GM19035 (cell line): ENCODE results near the gene TTLL4.
"Not testable (repeated sequence)": the region's sequence is repeated elsewhere in the genome, so short reads cannot be mapped to it uniquely, and the experiment has no call there.

Experiments used
- ATAC-seq: cut with Tn5 transposase; IDR thresholded peaks from one replicate; pipeline ENCODE4 v1.9.1; 2021; ENCODE audit not compliant: unreplicated experiment

Gene TTLL4, protein sequence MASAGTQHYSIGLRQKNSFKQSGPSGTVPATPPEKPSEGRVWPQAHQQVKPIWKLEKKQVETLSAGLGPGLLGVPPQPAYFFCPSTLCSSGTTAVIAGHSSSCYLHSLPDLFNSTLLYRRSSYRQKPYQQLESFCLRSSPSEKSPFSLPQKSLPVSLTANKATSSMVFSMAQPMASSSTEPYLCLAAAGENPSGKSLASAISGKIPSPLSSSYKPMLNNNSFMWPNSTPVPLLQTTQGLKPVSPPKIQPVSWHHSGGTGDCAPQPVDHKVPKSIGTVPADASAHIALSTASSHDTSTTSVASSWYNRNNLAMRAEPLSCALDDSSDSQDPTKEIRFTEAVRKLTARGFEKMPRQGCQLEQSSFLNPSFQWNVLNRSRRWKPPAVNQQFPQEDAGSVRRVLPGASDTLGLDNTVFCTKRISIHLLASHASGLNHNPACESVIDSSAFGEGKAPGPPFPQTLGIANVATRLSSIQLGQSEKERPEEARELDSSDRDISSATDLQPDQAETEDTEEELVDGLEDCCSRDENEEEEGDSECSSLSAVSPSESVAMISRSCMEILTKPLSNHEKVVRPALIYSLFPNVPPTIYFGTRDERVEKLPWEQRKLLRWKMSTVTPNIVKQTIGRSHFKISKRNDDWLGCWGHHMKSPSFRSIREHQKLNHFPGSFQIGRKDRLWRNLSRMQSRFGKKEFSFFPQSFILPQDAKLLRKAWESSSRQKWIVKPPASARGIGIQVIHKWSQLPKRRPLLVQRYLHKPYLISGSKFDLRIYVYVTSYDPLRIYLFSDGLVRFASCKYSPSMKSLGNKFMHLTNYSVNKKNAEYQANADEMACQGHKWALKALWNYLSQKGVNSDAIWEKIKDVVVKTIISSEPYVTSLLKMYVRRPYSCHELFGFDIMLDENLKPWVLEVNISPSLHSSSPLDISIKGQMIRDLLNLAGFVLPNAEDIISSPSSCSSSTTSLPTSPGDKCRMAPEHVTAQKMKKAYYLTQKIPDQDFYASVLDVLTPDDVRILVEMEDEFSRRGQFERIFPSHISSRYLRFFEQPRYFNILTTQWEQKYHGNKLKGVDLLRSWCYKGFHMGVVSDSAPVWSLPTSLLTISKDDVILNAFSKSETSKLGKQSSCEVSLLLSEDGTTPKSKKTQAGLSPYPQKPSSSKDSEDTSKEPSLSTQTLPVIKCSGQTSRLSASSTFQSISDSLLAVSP

DNA sequence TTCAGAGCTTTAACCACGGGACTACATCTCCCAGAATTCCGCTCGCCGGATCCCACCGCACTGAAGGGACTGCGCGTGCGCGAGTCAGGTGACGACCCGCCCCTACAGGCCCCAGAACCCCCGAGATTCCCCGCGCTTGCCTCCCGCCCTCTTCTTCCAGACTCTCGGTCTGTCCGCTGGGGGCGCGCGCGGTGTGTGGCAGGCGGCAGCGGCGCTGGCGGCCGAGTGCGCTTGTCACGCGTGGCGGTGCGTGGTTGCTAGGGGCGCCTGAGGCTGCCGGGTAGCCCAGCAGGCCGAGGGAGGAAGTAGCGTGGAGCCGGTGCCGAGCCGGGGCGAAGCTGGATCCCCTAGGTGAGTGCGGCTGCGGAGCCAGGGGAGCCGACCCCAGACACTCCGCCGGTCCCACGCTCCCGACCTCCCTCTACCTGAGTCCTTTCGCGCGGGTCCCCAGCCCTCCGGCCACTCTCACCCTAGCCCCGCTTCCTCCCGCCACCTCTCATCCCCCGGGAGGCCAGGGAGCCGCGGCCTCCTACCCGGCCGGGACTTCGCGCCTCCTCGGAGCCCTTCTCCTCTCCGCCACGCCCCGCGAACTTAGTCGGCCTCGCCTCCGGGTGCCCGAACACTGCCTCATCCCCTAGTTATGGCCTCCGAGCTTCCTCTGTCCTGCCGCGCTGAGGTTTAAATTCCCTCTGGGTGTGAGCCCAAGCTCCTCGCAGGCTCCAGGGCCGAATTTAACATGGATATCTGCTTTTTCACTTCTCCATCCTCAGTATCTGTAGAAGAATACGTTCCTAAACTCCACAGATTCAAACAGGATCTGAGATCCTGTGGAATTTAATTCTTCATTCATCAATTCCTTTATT is at the start of gene TTLL4:
Gene TTLL4 (plus strand): TSS at position 149 of the 863 bp plus-strand sequence. CDS start 26,842 bp downstream, outside the sequence.
- ATAC-seq = peak; percentile 89

- ATAC-seq = no peak
Measured at GRCh38 chr2:218662377-218662776, 48.3 kb upstream of the TTLL4 start.

DNA sequence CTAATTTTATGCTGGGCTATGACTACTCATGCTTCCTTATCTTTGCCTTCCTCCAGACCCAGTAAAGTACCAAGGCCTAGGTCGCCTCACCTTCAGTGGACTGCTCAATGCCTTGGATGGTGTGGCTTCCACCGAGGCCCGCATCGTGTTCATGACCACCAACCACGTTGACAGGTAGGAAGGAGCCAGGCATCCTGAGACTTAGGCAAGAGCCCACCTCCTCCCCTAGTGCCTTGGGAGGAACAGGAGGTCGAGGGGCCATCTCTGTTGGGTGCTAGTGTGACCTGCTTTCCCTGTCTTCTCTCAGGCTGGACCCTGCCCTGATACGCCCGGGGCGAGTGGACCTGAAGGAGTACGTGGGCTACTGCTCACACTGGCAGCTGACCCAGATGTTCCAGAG is 47.8 kb upstream of the TTLL4 start:
- no peak for ATAC-seq

DNA sequence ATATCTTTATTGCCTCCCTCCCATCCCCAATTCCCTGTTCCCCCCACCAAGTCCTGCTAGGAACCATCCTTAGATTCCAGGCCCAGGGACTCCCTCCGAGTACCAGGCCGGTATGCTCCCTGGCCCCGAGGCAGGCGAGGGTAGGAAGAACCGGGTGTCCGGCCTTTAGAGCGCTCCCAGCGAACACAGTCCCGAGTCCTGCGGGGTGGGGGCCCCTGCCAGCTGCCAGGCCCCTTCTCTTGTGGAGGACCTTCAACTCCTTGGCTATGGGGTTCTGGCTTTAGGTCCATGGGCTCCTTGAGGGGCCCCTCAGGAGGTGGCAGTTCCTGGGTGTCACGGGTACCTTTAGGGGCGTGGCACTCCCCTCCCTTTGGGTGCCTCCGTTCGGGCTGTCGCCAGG is 46.7 kb upstream of the TTLL4 start:
- no peak for ATAC-seq

GRCh38 chr2:218664653-218665052 is 46.0 kb upstream of the TTLL4 start:
- no peak for ATAC-seq

DNA sequence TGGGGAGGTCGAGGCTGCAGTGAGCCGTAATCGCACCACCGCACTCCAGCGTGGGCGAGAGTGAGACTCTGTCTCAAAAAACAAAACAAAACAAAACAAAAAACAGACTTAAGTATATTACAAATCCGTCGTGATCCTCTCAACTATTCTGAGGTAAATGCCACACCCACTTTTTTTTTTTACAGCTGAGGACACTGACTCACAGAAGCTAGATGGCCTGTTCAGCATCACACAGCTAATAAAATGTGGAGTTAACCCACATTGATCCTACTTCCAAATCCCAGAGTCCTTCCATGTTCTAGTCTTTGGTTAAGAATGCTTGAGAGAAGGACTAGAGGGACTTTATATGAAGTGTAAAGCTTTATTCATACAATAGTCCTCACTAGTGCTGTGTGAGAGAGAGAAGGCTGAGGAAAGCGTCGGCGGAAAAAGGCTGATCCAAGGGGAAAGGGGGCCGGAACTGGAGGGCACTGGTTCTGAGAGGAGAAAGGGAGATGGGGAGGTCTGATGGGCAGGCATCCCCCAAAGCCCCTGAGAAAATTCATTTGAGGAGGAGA is 39.5 kb upstream of the TTLL4 start:
- ATAC-seq = peak; percentile 7

DNA sequence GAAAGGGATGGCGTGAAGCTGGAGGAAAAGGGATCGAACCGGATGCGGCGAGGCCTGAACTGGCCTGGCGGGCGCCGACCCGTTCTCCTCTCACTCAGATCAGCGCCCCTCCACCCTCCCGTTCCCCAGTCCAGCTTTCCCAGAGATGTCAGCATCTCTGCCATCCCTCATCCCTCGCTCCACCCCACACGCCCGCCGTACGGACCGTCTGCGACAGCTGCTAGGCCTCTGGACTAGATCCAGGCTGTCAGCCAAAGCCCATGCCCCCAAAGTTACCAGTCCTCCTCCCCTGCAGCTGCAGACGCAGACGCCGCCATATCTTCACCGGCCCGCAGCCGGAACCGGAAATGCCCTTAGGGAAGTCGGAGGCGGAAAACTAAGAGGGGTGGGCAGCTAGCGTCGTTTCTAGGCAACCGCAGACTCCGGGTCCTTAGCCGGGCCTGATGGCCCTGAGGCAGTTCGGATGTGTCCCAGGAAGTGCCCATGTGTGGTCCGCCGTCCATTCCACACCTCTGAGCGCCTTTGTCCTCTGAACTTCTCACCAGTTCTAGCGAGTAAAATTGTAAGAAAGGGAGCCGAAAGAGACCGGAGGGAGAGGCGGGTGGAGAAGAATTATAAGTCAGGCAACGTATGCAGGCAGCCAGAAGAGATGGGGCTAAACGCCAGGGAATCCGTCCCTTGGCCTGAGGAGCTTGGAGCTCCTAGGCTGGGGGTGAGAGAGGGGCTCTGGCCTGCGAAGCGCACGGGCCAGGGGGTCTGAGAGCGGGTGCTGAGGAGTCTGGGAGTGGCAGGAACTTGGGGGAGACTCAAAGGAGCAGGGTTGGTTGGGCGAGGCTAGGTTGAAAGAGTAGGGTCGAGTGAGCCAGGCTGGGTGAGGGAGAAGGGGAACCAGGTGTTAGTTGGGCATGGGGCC is 38.7 kb upstream of the TTLL4 start, which contains the start of the genes RNF25 and STK36:
Gene RNF25 (minus strand): TSS at position 349 of the 913 bp plus-strand sequence. CDS start 32 bp downstream, at position 317.
Gene STK36 (plus strand): TSS at position 433 of the 913 bp plus-strand sequence. CDS start 744 bp downstream, outside the sequence.
- ATAC-seq = peak; percentile 94

DNA sequence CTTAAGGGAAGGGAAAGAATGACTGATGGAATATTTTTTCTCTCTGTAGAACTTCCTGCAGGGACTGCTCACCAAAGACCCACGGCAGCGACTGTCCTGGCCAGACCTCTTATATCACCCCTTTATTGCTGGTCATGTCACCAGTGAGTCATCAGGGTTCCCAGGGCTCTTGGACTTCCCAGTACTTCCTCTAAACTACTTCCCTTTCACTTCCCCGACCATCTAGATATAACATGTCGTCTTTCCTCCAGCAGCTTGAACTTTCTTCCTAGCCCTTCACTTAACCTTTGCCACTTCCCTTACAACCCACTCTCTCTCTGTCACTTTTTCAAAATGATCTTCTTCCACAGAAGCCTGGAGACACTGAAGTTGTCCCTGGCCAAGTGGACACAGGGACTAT is 31.5 kb upstream of the TTLL4 start:
- no peak for ATAC-seq

- no peak for ATAC-seq
Measured at GRCh38 chr2:218680061-218680460, 30.6 kb upstream of the TTLL4 start.

- not testable (repeated sequence) for ATAC-seq
Measured at GRCh38 chr2:218687400-218688060, 23.1 kb upstream of the TTLL4 start.

- no peak for ATAC-seq
Measured at GRCh38 chr2:218691234-218691633, 19.4 kb upstream of the TTLL4 start.

DNA sequence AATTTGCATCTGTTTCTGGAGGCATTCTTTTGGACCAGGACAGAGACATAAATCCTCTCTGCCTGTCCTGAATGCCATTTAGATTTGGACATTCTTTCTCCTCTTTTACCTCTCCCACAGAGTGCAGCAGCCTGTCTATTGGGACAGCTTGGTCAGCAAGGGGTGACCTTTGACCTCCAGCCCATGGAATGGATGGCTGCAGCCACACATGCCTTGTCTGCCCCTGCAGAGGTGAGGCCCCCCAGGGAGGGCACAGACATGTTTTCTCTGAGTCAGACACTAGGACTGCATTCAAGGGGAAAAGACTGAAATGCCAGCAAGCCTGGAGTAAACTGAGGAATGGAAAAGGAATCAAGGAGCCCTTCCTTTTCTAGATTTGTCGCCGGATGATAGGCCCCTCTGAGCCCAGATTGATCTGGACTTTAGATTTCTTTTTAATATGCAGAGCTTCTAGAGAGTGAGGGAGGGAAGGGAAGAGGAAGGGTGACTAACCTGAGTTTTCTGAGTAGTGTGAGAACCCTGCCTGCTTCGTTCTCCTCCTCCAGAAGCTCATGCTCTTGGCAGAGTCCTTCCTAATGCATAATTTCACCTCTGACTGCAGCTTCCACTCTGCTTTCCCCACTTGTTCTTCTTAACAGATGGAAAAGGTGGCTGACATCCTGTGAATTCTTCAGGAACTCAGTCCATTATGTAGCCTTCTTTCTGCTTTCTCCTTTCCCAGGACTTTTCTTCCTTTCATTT is 16.1 kb upstream of the TTLL4 start:
- no peak for ATAC-seq

DNA sequence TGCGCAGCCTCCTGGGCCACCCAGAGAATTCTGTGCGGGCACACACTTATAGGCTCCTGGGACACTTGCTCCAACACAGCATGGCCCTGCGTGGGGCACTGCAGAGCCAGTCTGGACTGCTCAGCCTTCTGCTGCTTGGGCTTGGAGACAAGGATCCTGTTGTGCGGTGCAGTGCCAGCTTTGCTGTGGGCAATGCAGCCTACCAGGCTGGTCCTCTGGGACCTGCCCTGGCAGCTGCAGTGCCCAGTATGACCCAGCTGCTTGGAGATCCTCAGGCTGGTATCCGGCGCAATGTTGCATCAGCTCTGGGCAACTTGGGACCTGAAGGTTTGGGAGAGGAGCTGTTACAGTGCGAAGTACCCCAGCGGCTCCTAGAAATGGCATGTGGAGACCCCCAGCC is 11.8 kb upstream of the TTLL4 start:
- ATAC-seq = no peak

DNA sequence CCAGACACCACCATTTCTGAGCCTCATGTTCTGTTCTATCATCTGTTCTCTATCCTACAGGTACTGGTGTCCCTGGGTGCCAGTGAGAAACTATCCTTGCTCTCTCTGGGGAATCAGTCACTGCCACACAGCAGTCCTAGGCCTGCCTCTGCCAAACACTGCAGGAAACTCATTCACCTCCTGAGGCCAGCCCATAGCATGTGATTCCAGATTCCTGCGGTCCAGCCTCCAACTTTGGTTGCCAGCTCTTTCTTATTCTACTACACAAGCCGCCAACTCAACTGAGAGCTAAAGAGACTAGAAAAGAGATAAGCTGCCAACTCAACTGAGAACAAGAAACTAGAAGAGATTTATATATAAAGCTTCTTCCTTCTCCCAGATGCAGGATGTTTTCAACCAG is 8.8 kb upstream of the TTLL4 start:
- ATAC-seq = no peak

GRCh38 chr2:218703341-218703740 is 7.3 kb upstream of the TTLL4 start:
- no peak for ATAC-seq

GRCh38 chr2:218708086-218708485 is 2.5 kb upstream of the TTLL4 start:
- ATAC-seq = no peak

- ATAC-seq = no peak
Measured at GRCh38 chr2:218709908-218710307, 727 bp upstream of the TTLL4 start.

GRCh38 chr2:218710334-218710686 is 325 bp upstream of the TTLL4 start:
- ATAC-seq = no peak
